ENCODE results near the gene DHFR.
A peak's percentile ranks its signal among the peaks of the same experiment; 100 is the strongest.

Gene DHFR

DNA sequence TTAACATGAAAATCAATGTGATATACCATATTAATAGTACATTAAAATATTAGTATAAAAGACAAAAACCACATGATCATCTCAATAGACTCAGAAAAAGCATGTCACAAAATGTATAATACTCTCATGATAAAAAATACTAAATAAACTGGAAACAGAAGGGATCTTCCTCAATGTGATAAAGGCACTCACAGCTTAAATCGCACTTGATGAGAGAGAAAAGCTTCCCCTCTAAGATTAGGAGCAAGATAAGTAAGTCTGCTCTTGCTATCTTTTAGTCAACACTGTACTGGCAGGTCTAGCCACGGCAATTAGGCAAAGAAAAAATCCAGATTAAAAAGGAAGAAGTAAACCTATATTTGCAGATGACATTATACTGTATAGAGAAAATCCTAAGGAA, 22.1 kb downstream of the DHFR start:
- H3K4me1 ChIP-seq (ENCODE audit: control insufficient read depth, insufficient read depth, low read depth, low read length), result no peaks in the 10 kb centered on the region
- H3K27ac ChIP-seq (ENCODE audit: low read length, poor library complexity, severe bottlenecking), result no peak overlapping the region
- no peak overlapping the region for H2BK120ac ChIP-seq (ENCODE audit: low read depth, low read length)
- no peak overlapping the region for H2BK12ac ChIP-seq (ENCODE audit: low read length in 2 of 2)
- H3K9ac ChIP-seq (ENCODE audit: low read length), result no peak overlapping the region
- H3K36me3 ChIP-seq (ENCODE audit: control insufficient read depth in 1 of 2, insufficient read depth in 2 of 2, low read depth in 1 of 2, low read length in 2 of 2), result peaks cover 7 to 26% of the 10 kb centered on the region in 2 experiments
- H2AK5ac ChIP-seq (ENCODE audit: low read length, severe bottlenecking), result no peak overlapping the region
- DNase-seq, result no peak
- H2BK15ac ChIP-seq (ENCODE audit: low read depth, poor library complexity, severe bottlenecking), result no peak overlapping the region
- whole genome bisulfite sequencing, result no CpG with 5 or more reads among the region's 2 CpGs
- H3K9me3 ChIP-seq (ENCODE audit: control insufficient read depth, low read length), result no peaks in the 10 kb centered on the region
- no peak overlapping the region for H3K4me3 ChIP-seq (ENCODE audit: insufficient read depth in 1 of 2, low read depth in 1 of 2, low read length in 2 of 2)
- peak overlapping the region; percentile 73 for H2BK5ac ChIP-seq (ENCODE audit: low read depth, low read length, poor library complexity, severe bottlenecking)
- no peak overlapping the region for H3K4ac ChIP-seq (ENCODE audit: low read depth in 1 of 2, low read length in 2 of 2)
- H3K27me3 ChIP-seq (ENCODE audit: control insufficient read depth in 1 of 2, insufficient read depth in 1 of 2, low read length in 2 of 2), result no peaks in the 10 kb centered on the region
- H4K91ac ChIP-seq (ENCODE audit: low read length), result no peak overlapping the region
- peaks cover 4% of the 10 kb centered on the region for H3K79me1 ChIP-seq (replicated peaks; ENCODE audit: low read length, poor library complexity, severe bottlenecking)
- H3K18ac ChIP-seq (ENCODE audit: low read depth in 1 of 2, low read length in 2 of 2), result no peak overlapping the region
- H3K23ac ChIP-seq (ENCODE audit: low read length in 2 of 2), result no peak overlapping the region
- no peak overlapping the region for H4K8ac ChIP-seq (ENCODE audit: low read length)
- no peak overlapping the region for H3K4me2 ChIP-seq (ENCODE audit: low read length, poor library complexity, severe bottlenecking)
- no peak overlapping the region for H2AFZ ChIP-seq (ENCODE audit: low read depth, low read length)
- H3K14ac ChIP-seq (ENCODE audit: low read length in 2 of 2), result no peak overlapping the region

DNA sequence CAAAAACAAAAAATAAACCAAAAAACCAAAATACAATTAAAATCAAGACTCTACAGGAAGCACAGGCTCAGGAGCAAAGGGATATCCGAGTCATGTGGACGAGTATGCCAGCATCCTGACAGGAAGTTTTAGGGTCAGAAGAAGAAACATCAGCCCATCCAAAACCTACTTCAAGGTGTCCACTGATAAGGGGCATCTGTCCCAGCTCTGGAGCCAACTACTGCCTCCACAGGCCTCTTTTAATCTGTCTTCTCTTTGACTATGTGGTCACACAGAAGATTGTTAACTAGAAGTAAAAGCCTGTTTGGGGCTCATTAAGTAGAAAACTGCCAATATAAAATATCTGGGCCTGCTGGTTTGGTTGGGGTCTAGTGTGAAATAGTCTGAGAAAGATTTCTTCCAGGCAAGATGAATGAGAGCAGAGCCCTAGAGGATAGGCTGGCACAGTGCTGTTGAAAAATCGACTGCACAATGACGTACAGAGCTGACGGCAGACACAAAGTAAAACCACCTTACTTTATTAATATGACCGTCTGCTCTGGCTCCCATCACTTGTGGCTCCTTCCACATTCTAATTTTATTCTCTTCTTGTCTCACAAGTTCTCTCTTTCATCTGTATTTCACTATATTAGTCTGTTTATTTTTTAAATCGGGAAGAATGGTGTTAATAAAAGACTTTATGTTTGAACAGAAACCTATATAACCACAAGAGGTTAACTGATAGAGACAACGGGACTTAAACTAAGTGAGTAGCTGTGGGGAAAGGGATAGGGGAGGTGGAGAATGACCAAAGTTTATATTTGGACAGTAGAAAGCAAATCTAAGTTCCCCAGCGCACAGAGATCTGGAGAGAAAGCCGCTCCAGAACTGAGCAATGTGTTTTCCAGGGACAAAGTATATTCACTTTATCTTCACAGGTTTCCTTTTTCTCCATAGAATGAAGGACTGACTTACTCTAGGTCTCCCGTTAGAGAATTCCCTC, 23.2 kb downstream of the DHFR start:
- 96% methylated on average over 7 of the region's 11 CpGs for WGBS
- H2BK5ac ChIP-seq (ENCODE audit: low read depth, low read length, poor library complexity, severe bottlenecking), result no peak overlapping the region
- no peak overlapping the region for H3K18ac ChIP-seq (ENCODE audit: low read depth in 1 of 2, low read length in 2 of 2)
- H3K36me3 ChIP-seq (ENCODE audit: control insufficient read depth in 1 of 2, insufficient read depth in 2 of 2, low read depth in 1 of 2, low read length in 2 of 2), result peaks cover 5 to 22% of the 10 kb centered on the region in 2 experiments
- DNase-seq, result no peak
- peaks cover 4% of the 10 kb centered on the region for H3K79me1 ChIP-seq (replicated peaks; ENCODE audit: low read length, poor library complexity, severe bottlenecking)
- H3K23ac ChIP-seq (ENCODE audit: low read length in 2 of 2), result no peak overlapping the region
- no peak overlapping the region for H3K9ac ChIP-seq (ENCODE audit: low read length)
- no peak overlapping the region for H3K27ac ChIP-seq (ENCODE audit: low read length, poor library complexity, severe bottlenecking)
- no peaks in the 10 kb centered on the region for H3K4me1 ChIP-seq (ENCODE audit: control insufficient read depth, insufficient read depth, low read depth, low read length)
- H3K4me2 ChIP-seq (ENCODE audit: low read length, poor library complexity, severe bottlenecking), result no peak overlapping the region
- H2AFZ ChIP-seq (ENCODE audit: low read depth, low read length), result no peak overlapping the region
- H2AK5ac ChIP-seq (ENCODE audit: low read length, severe bottlenecking), result no peak overlapping the region
- no peak overlapping the region for H3K4me3 ChIP-seq (ENCODE audit: insufficient read depth in 1 of 2, low read depth in 1 of 2, low read length in 2 of 2)
- H3K9me3 ChIP-seq (ENCODE audit: control insufficient read depth, low read length), result no peaks in the 10 kb centered on the region
- no peak overlapping the region for H4K91ac ChIP-seq (ENCODE audit: low read length)
- no peak overlapping the region for H2BK15ac ChIP-seq (ENCODE audit: low read depth, poor library complexity, severe bottlenecking)
- H4K8ac ChIP-seq (ENCODE audit: low read length), result no peak overlapping the region
- H2BK120ac ChIP-seq (ENCODE audit: low read depth, low read length), result no peak overlapping the region
- no peak overlapping the region for H3K4ac ChIP-seq (ENCODE audit: low read depth in 1 of 2, low read length in 2 of 2)
- no peak overlapping the region for H3K14ac ChIP-seq (ENCODE audit: low read length in 2 of 2)
- H2BK12ac ChIP-seq (ENCODE audit: low read length in 2 of 2), result no peak overlapping the region
- no peaks in the 10 kb centered on the region for H3K27me3 ChIP-seq (ENCODE audit: control insufficient read depth in 1 of 2, insufficient read depth in 1 of 2, low read length in 2 of 2)

DNA sequence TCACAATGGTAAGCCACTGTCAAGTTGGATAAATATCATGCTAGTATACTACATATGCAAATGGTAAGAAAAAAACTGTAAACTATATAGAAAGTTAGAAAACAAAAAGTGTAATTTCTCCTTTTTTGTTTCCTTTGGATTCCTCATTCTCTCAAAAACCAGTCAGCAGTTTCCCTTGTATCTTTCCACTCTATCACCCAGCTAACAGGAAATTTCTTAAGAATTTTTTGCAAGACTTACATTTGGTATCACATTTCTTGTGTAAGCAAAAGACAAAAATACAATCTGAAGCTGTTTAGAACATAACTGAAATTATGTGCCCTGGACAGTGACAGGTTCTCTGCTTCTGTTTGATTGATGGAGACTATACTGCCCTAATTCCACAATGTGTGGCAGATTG, 25.5 kb downstream of the DHFR start:
- no peak overlapping the region for H2BK5ac ChIP-seq (ENCODE audit: low read depth, low read length, poor library complexity, severe bottlenecking)
- H3K4me1 ChIP-seq (ENCODE audit: control insufficient read depth, insufficient read depth, low read depth, low read length), result no peaks in the 10 kb centered on the region
- no peak overlapping the region for H2BK120ac ChIP-seq (ENCODE audit: low read depth, low read length)
- H3K27ac ChIP-seq (ENCODE audit: low read length, poor library complexity, severe bottlenecking), result no peak overlapping the region
- no peak overlapping the region for H4K91ac ChIP-seq (ENCODE audit: low read length)
- H2AK5ac ChIP-seq (ENCODE audit: low read length, severe bottlenecking), result no peak overlapping the region
- no peak overlapping the region for H3K9ac ChIP-seq (ENCODE audit: low read length)
- peaks cover 4% of the 10 kb centered on the region for H3K79me1 ChIP-seq (replicated peaks; ENCODE audit: low read length, poor library complexity, severe bottlenecking)
- H3K4ac ChIP-seq (ENCODE audit: low read depth in 1 of 2, low read length in 2 of 2), result no peak overlapping the region
- H2BK15ac ChIP-seq (ENCODE audit: low read depth, poor library complexity, severe bottlenecking), result no peak overlapping the region
- H3K9me3 ChIP-seq (ENCODE audit: control insufficient read depth, low read length), result no peaks in the 10 kb centered on the region
- H3K4me2 ChIP-seq (ENCODE audit: low read length, poor library complexity, severe bottlenecking), result no peak overlapping the region
- no peak overlapping the region for H3K4me3 ChIP-seq (ENCODE audit: insufficient read depth in 1 of 2, low read depth in 1 of 2, low read length in 2 of 2)
- H3K23ac ChIP-seq (ENCODE audit: low read length in 2 of 2), result no peak overlapping the region
- no peak overlapping the region for H3K18ac ChIP-seq (ENCODE audit: low read depth in 1 of 2, low read length in 2 of 2)
- no peak overlapping the region for H4K8ac ChIP-seq (ENCODE audit: low read length)
- H3K14ac ChIP-seq (ENCODE audit: low read length in 2 of 2), result no peak overlapping the region
- H2BK12ac ChIP-seq (ENCODE audit: low read length in 2 of 2), result no peak overlapping the region
- DNase-seq, result no peak
- peaks cover 5 to 19% of the 10 kb centered on the region in 2 experiments for H3K36me3 ChIP-seq (ENCODE audit: control insufficient read depth in 1 of 2, insufficient read depth in 2 of 2, low read depth in 1 of 2, low read length in 2 of 2)
- no peak overlapping the region for H2AFZ ChIP-seq (ENCODE audit: low read depth, low read length)
- no peaks in the 10 kb centered on the region for H3K27me3 ChIP-seq (ENCODE audit: control insufficient read depth in 1 of 2, insufficient read depth in 1 of 2, low read length in 2 of 2)

DNA sequence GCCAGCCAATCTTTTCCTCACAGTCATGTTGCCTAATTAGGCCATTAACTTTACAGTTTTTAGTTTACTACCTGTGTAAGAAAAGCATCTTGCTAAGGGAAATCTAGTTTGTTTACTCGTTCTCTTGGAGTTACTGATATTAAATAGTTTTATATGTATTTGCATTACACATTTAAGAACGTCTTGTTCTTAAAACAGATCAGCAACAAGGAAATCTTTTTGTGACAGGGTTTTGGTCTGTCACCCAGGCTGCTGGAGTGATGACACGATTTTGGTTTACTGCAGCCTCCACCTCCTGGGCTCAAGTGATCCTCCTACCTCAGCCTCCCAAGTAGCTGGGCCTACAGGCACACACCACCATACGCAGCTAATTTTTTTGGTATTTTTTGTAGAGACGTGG, 29.6 kb downstream of the DHFR start:
- no peak overlapping the region for H3K4me2 ChIP-seq (ENCODE audit: low read length, poor library complexity, severe bottlenecking)
- H3K27me3 ChIP-seq (ENCODE audit: control insufficient read depth in 1 of 2, insufficient read depth in 1 of 2, low read length in 2 of 2), result no peaks in the 10 kb centered on the region
- no peak overlapping the region for H3K14ac ChIP-seq (ENCODE audit: low read length in 2 of 2)
- H3K36me3 ChIP-seq (ENCODE audit: control insufficient read depth in 1 of 2, insufficient read depth in 2 of 2, low read depth in 1 of 2, low read length in 2 of 2), result peaks cover 0 to 4% of the 10 kb centered on the region in 2 experiments
- no peaks in the 10 kb centered on the region for H3K79me1 ChIP-seq (replicated peaks; ENCODE audit: low read length, poor library complexity, severe bottlenecking)
- no peak overlapping the region for H3K4ac ChIP-seq (ENCODE audit: low read depth in 1 of 2, low read length in 2 of 2)
- no peak overlapping the region for H2AFZ ChIP-seq (ENCODE audit: low read depth, low read length)
- no peak overlapping the region for H4K91ac ChIP-seq (ENCODE audit: low read length)
- H3K23ac ChIP-seq (ENCODE audit: low read length in 2 of 2), result no peak overlapping the region
- H3K9ac ChIP-seq (ENCODE audit: low read length), result no peak overlapping the region
- 93% methylated on average over 2 of the region's 5 CpGs for WGBS
- H2BK5ac ChIP-seq (ENCODE audit: low read depth, low read length, poor library complexity, severe bottlenecking), result no peak overlapping the region
- no peak overlapping the region for H2BK120ac ChIP-seq (ENCODE audit: low read depth, low read length)
- no peak overlapping the region for H2BK12ac ChIP-seq (ENCODE audit: low read length in 2 of 2)
- H2BK15ac ChIP-seq (ENCODE audit: low read depth, poor library complexity, severe bottlenecking), result no peak overlapping the region
- no peak overlapping the region for H2AK5ac ChIP-seq (ENCODE audit: low read length, severe bottlenecking)
- no peak overlapping the region for H3K27ac ChIP-seq (ENCODE audit: low read length, poor library complexity, severe bottlenecking)
- no peak overlapping the region for H3K4me3 ChIP-seq (ENCODE audit: insufficient read depth in 1 of 2, low read depth in 1 of 2, low read length in 2 of 2)
- no peaks in the 10 kb centered on the region for H3K4me1 ChIP-seq (ENCODE audit: control insufficient read depth, insufficient read depth, low read depth, low read length)
- H3K9me3 ChIP-seq (ENCODE audit: control insufficient read depth, low read length), result no peaks in the 10 kb centered on the region
- H3K18ac ChIP-seq (ENCODE audit: low read depth in 1 of 2, low read length in 2 of 2), result no peak overlapping the region
- DNase-seq, result no peak
- H4K8ac ChIP-seq (ENCODE audit: low read length), result no peak overlapping the region

All from mesenchymal stem cell (in vitro differentiated cells and primary cell).